NCI-H748 treated with DMSO at 0.1 percent for 48 hours (cell line): ENCODE results near the gene HES5.

ENCODE experiments used
- DNase-seq: peaks from one replicate; lab custom pipeline; 2025; lab: John Stamatoyannopoulos, UW

The HES5 gene

GRCh38 chr1:2514863-2515762 is 14.9 kb downstream of the HES5 start:
- DNase-seq = no peak

DNA sequence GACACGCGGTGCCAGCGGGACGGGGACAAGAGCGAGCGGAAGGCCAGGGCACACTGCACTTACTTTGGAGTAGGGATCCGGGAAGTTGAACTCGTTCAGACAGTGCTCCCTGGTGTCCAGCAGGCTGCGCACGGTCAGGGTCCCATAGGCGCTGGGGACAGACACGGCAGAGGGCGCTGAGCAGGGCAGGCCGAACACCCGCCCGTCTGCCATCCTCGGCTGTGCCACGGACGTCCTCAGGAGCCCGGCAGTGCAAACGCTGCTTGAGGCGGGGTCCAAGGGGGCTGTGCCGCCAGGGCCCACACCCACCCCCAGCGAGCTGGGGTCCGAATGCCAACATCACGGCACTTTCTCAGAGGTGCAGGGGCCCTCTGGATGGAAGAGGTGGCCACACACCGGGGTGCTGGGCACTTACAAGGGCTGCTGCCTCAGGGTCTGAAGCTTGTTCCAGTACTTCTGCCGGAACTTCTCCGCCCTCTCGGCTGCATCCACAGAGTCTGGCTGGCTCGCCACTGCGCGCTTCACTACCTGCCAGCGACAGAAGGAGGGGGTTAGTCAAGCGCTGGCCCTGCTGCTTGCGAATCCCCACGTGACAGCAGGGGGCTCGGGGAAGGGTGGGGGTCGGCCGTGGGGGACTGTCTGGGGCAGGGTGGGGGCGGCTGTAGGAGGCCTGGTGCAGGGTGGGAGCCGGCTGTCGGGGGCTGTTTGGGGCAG is 16.0 kb downstream of the HES5 start:
- no peak for DNase-seq

- DNase-seq = no peak
Measured at GRCh38 chr1:2512862-2513421, 17.1 kb downstream of the HES5 start.

DNA sequence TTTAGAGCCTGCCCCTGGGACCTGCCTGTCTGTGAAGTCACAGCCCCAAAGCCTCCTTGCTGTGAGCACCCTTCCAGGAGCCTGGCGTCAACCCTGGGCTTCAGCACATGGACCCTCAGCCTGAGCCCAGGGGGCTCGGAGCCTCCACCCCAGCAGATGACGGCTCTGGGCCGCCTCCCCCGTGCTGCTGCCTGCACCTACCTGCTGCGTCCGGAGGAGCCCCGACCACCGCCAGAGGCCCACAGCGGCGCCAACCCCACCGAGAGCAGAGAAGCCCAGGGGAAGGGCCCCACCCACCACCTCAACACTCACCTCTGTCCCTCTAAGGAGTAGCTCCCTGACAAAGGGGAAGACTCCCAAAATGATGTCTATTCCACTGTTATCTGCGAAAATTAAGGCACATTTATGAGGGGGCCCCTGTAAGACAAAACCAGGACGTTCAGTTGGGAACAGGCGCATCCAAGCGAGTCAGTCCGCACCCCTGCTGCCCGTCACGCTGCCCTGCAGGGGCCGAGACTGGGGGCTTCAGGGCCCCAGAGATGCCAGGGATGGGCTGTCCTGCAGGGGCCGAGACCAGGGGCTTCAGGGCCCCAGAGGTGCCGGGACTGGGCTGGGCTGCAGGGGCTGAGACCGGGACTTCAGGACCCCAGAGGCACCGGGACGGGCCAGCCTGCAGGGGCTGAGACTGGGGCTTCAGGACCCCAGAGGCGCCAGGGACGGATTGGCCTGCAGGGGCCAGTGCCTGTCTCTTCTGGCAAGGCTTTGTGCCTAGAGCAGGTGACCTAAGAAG is 19.5 kb downstream of the HES5 start:
- no peak for DNase-seq

DNA sequence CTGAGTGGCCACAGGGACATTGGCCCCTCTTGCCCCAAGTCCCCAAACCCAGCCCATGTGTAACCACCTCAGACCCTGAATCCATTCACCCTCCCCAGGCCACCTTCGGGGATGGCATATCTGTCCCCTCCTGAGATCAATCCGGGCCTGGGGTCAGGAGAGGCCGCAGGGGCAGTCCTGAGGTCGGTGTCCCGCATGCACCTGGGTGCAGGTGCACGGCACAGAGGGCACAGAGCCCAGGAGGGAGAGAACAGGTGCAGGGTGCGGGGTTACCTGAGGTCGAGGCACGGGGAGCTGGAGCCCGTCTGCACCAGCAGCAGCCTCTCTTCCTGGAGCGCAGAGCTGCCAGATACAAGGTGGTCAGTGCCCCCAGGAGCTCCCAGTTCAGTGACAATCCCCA is 20.5 kb downstream of the HES5 start:
- DNase-seq = no peak

GRCh38 chr1:2508751-2509150 is 21.3 kb downstream of the HES5 start:
- no peak for DNase-seq

DNA sequence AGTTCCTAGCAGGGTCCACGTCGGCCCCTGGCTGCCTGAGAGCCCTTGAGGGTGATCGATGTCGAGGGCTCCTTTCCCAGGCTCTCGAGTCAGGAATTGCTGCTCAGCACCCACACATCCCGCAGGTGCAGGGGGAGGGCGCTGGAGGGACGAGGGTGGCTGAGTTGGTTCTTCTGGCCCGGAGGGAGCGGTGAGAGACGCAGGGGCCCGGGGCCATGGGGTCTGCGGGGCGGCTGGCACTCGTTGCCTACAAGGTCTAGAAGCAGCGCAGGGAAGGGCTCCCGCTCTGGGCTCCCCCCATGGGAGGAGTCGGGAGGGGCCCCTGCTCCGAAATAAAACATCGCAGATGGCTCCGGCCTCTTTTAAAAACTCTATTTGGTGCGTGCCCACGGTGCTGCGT is 21.9 kb downstream of the HES5 start:
- no peak for DNase-seq

GRCh38 chr1:2507744-2508155 is 22.3 kb downstream of the HES5 start:
- no peak for DNase-seq

DNA sequence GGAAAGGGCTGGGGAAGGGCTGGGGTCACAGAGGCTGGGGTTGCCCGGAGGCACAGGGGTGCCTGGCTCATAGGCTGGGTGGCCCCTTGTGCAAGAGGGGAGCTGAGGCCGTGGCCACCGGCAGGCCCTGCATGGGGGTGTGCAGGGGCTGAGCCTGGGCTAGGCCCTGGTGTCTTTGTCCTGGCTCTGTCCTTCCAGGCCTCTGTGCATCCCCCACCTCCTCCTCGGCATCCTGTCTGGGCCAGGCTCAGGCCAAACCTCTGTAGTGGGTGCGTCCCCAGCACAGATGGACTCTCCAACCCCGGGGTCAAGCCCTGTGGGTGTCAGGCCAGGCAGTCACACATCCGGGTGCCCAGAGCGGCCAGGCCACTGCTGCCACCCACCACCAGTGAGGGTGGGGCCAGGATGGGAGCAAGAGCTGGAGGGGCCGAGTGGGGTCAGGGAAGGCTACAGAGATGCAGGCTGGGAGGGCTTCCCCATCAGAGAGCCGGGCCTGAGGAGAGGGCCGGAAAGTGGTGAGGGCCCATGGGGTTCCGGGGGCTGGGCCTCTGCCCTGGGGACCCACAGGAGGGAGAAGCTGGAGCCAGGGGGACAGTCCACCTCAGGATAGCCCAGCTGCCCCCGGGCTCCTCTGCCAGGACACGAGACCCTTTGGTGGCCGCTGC is 23.0 kb downstream of the HES5 start:
- DNase-seq = no peak

DNA sequence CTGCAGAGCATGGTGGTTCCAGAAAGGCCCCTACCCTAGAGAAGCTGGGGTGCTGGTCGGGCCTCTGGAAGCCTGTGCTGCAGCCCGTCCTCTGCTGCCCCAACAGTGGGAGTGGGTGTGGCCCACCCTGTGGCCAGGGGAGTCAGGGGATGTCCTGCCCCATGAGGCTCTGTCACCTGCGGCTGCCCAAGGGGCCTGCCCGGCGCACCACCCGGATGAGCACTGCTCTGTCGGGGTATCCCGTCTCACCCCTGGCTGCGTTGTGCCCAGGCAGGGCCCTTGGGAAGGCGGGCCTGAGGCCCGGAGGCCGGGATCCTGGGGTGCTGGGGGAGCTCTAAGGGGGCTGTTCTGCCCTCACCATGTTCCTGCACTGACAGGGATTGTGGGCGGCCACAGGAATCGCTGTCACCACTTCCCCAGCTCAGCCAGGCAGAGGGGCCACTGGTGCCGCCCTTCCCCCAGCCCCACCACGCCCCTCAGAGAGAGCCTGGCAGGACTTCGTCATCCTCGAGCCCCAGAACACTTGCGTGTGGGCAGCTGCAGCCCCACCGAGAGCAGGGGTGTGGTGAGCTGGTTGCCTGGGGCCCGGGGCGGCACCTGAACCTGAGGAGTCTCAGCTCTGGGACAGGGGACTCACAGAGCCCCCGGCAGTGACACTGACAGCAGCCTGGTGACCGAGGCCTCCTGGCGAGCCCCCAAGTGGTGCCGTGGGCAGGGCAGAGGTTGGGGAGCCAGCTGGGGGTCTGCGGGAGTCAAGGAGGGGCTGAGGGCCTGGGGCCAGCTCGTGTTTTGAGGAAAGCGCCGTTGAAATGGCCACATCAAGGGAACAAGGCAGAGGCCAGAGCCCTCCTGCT is 23.8 kb downstream of the HES5 start:
- DNase-seq = no peak

DNA sequence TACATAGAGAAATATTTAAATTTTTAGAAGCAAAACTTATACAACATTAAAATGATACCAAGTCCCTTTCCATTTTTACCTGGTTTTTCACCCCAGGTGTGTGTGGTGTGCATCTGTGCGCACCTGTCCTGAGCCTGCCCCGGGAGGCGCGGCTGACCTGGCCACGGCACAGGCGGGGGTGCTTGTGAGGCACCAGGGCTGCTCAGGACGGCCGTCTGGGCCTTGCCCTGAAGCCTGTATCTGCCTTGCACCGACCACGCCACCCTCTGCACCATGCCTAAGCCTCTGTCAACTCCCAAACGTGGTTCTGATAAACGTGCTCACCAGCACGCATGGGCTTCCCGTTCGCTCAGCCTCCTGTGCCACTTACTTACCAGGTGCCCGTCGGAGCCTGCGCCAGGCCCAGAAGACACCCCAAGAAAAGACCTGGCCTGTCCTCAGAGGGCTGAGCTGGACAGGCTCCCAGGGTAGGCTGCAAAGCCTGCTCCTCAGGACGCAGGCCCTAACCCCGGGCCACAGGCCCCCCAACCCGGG is 24.5 kb downstream of the HES5 start:
- no peak for DNase-seq

DNA sequence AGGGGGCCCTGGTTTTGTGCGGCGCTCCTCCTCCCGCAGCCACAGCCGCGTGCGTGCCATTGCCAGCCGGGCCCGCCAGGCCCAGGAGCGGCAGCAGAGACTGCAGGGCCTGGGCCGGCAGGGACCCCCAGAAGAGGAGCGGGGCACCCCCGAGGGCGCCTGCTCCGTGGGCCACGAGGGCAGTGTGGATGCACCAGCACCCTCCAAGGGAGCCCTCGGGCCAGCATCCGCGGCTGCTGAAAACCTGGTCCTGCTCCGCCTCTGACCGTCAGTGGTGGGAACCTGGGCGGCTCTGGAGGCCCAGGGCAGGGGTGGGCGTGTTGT is 25.2 kb downstream of the HES5 start:
- DNase-seq = no peak

DNA sequence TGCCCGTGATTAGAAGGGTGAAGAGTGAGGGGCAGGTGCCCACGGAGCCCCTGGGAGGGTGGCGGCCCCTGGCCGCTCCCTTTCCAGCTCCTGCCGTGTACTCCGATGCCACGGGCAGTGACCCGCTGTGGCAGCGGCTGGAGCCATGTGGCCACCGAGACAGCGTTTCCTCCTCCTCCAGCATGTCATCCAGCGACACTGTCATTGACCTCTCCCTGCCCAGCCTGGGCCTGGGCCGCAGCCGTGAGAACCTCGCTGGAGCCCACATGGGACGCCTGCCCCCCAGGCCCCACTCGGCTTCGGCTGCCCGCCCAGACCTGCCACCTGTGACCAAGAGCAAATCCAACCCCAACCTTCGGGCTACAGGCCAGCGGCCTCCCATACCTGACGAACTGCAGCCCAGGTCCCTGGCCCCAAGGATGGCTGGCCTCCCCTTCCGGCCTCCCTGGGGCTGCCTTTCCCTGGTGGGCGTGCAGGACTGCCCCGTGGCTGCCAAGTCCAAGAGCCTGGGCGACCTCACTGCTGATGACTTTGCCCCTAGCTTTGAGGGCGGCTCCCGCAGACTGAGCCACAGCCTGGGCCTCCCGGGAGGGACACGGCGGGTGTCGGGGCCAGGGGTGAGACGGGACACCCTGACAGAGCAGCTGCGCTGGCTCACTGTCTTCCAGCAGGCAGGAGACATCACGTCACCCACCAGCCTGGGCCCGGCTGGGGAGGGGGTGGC is 25.7 kb downstream of the HES5 start:
- DNase-seq = no peak

GRCh38 chr1:2503554-2504224 is 26.4 kb downstream of the HES5 start:
- no peak for DNase-seq

DNA sequence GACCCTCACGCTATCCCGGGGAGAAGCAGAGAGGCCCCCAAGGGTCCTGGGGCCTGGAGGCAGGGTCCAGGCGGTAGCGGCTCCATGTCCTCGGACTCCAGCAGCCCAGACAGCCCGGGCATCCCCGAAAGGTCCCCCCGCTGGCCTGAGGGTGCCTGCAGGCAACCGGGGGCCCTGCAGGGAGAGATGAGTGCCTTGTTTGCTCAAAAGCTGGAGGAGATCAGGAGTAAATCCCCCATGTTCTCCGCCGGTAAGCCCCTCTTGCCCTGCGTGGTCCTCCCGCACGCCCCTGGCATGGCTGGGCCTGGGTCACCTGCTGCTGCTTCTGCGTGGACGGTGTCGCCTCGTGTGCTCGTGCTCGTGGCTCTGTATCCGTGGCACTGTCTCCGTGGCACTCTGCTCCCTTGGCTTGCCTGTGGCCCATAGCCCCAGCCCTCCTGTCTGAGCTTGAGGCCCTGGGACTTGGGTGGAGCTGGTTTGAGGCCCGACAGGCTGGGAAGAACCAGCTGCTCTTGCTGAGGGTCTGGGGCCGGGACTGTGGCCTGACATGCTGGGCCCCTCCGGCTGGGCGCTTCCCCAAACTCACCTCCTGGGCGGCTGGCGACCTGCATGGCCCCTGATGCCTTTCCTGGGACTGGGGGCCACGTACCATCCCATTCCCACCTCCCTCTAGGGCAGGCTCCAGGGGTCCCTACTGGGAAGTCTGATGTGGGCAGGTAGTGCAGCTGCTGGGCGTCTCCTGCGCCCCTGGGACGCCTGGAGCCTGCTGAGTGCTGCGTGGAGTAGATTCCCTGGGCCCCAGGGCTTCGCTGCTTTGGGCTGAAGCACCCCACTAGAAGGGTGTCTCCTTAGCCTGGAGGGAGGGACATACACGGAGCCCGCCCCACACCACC is 27.2 kb downstream of the HES5 start:
- DNase-seq = no peak

DNA sequence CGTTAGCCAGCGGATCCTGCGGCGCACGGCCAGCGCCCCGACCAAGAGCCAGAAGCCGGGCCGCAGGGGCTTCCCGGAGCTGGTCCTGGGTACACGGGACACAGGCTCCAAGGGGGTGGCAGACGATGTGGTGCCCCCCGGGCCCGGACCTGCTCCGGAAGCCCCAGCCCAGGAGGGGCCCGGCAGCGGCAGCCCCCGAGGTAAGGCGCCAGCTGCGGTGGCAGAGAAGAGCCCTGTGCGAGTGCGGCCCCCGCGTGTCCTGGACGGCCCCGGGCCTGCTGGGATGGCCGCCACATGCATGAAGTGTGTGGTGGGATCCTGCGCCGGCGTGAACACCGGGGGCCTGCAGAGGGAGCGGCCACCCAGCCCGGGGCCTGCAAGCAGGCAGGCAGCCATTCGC is 27.9 kb downstream of the HES5 start:
- DNase-seq = no peak

- DNase-seq = no peak
Measured at GRCh38 chr1:2501820-2502119, 28.3 kb downstream of the HES5 start.

- DNase-seq = no peak
Measured at GRCh38 chr1:2501041-2501819, 28.8 kb downstream of the HES5 start.
